Fibroblast of lung (primary cell): ENCODE data around the gene CNNM3.

Experiments used
- EZH2 ChIP-seq: IDR thresholded peaks from 2 replicates; pipeline ENCODE4 v1.5.1; 2012; ENCODE audit warnings: low read length, control low read depth, mild to moderate bottlenecking; ENCODE audit errors: missing control alignments
- TF ChIP-seq, protein P1 (sequence below), 2 donors: IDR thresholded peaks in 1 of 2; conservative IDR thresholded peaks in 1 of 2; 1 replicate in 1 of 2; 2 replicates in 1 of 2; pipeline ENCODE4 v1.5.1; 2011 to 2012; ENCODE audit warnings: low read length in 2 of 2, control low read depth in 1 of 2, inconsistent platforms in 1 of 2, low read depth in 1 of 2, mild to moderate bottlenecking in 1 of 2

DNA sequence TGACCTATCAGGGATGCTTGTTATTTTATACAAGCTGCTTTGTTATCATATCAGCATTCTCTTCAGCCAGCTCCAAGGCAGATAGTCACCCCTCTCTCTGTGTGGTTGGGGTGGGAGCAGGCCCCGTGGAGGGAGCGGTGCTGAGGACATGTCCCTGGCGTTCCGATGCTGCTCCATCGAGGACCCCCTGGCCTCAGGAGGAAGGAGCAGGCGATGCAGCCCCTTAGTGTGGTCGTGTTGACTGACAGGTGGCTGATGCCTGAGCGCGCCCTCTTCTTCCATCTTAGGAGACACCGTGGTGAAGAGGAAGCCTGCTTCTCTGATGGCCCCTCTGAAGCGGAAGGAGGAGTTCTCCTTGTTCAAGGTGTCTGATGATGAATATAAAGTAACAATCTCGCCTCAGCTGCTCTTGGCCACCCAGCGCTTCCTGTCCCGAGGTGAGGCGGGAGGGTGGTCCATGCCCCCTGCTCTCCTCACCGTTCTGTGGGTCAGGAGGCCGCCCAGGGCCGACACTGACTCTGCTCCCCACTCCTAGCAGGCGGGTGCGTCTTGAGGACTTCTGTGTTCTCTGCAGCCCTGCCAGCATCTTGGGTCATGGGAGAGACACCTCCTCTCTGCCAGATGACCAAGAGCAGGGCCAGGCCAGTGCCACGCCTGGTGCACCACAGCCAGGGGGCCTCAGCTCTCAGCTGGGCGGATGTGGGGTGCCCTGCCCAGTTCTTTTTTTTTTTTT lies 10.6 kb downstream of the CNNM3 start:
- TF ChIP-seq, protein P1, sequence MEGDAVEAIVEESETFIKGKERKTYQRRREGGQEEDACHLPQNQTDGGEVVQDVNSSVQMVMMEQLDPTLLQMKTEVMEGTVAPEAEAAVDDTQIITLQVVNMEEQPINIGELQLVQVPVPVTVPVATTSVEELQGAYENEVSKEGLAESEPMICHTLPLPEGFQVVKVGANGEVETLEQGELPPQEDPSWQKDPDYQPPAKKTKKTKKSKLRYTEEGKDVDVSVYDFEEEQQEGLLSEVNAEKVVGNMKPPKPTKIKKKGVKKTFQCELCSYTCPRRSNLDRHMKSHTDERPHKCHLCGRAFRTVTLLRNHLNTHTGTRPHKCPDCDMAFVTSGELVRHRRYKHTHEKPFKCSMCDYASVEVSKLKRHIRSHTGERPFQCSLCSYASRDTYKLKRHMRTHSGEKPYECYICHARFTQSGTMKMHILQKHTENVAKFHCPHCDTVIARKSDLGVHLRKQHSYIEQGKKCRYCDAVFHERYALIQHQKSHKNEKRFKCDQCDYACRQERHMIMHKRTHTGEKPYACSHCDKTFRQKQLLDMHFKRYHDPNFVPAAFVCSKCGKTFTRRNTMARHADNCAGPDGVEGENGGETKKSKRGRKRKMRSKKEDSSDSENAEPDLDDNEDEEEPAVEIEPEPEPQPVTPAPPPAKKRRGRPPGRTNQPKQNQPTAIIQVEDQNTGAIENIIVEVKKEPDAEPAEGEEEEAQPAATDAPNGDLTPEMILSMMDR (conservative IDR thresholded peaks at IDR 0.05 in 1 of 2, IDR thresholded peaks at IDR 0.05 in 1 of 2; ENCODE audit: low read depth in 1 of 2, low read length in 2 of 2): no peak
- no peak for TF ChIP-seq EZH2
